WTC11 (cell line): ENCODE results near the gene UBE2S. TPM values are rescaled to one million over a fixed set of nuclear protein-coding genes. Genes with fewer than 3 reads are reported as not detected.

Source experiments
- ATAC-seq: fragments of 200-7000 bp; cut with Tn5 transposase; 2 replicates; pipeline ENCODE4 v1.10.0; 2021; ENCODE audit warnings: mild to moderate bottlenecking, moderate library complexity
- CTCF ChIA-PET: fragments of 300-600 bp; sonication (Branson Sonifier 250); formaldehyde crosslinking; loops from one replicate; lab custom pipeline; 2021; ENCODE audit warnings: antibody characterized with exemption; lab: Charles Lee
- POLR2A ChIA-PET: fragments of 350-600 bp; sonication (Branson Sonifier 250); formaldehyde crosslinking; loops from one replicate; lab custom pipeline; 2021; ENCODE audit warnings: antibody characterized with exemption; lab: Charles Lee
- DNase-seq: peaks from one replicate; pipeline ENCODE4 v3.0.0; 2021; ENCODE audit warnings: low spot score
- H3K27ac Mint-ChIP-seq: 2 replicates; pipeline ENCODE4 v1.8.0; 2021; ENCODE audit warnings: mixed read lengths
- H3K27me3 Mint-ChIP-seq: 2 replicates; pipeline ENCODE4 v1.8.0; 2021; ENCODE audit warnings: low read depth, mild to moderate bottlenecking, moderate library complexity, mixed read lengths
- H3K36me3 Mint-ChIP-seq: 2 replicates; pipeline ENCODE4 v1.8.0; 2021; ENCODE audit warnings: mixed read lengths
- H3K4me1 Mint-ChIP-seq: 2 replicates; pipeline ENCODE4 v1.8.0; 2022; ENCODE audit warnings: mixed read lengths
- H3K4me3 Mint-ChIP-seq: 2 replicates; pipeline ENCODE4 v1.8.0; 2021; ENCODE audit warnings: mild to moderate bottlenecking, moderate library complexity, mixed read lengths
- H3K9me3 Mint-ChIP-seq: 2 replicates; pipeline ENCODE4 v1.8.0; 2021; ENCODE audit warnings: mixed read lengths
- AR ChIP-seq: fragments of 250-450 bp; sonication (Bioruptor Pico); IDR thresholded peaks from 2 replicates; pipeline ENCODE4 v1.9.0; 2021; ENCODE audit warnings: mild to moderate bottlenecking
- ATF3 ChIP-seq: sonication (generic); formaldehyde crosslinking; conservative IDR thresholded peaks from 2 replicates; pipeline ENCODE4 v1.8.1; 2022; ENCODE audit warnings: mild to moderate bottlenecking, missing genetic modification reagents
- CDX4 ChIP-seq: fragments of 250-450 bp; sonication (Bioruptor Pico); IDR thresholded peaks from 2 replicates; pipeline ENCODE4 v1.9.0; 2021; ENCODE audit warnings: moderate library complexity, mild to moderate bottlenecking, inconsistent platforms, borderline replicate concordance
- CTCF ChIP-seq: fragments of 200-600 bp; IDR thresholded peaks from 2 replicates; pipeline ENCODE4 v1.8.0; 2022; ENCODE audit warnings: antibody characterized with exemption
- E2F1 ChIP-seq: sonication (generic); formaldehyde crosslinking; IDR thresholded peaks from 2 replicates; pipeline ENCODE4 v1.8.0; 2022; ENCODE audit warnings: mild to moderate bottlenecking, missing genetic modification reagents
- ERG ChIP-seq: fragments of 250-450 bp; sonication (Bioruptor Pico); IDR thresholded peaks from 2 replicates; pipeline ENCODE4 v1.8.0; 2021; ENCODE audit warnings: mild to moderate bottlenecking
- FOXJ3 ChIP-seq: sonication (generic); formaldehyde crosslinking; IDR thresholded peaks from 2 replicates; pipeline ENCODE4 v1.9.0; 2021; ENCODE audit warnings: missing genetic modification reagents, mild to moderate bottlenecking, borderline replicate concordance
- FOXP1 ChIP-seq: sonication (generic); formaldehyde crosslinking; IDR thresholded peaks from 2 replicates; pipeline ENCODE4 v1.8.0; 2022; ENCODE audit warnings: missing genetic modification reagents, mild to moderate bottlenecking, moderate library complexity, borderline replicate concordance
- KAT7 ChIP-seq: sonication (generic); formaldehyde crosslinking; IDR thresholded peaks from 2 replicates; pipeline ENCODE4 v1.8.1; 2023; ENCODE audit warnings: missing genetic modification reagents, mild to moderate bottlenecking, borderline replicate concordance
- MAX ChIP-seq: sonication (generic); formaldehyde crosslinking; IDR thresholded peaks from 2 replicates; pipeline ENCODE4 v1.8.0; 2022; ENCODE audit warnings: mild to moderate bottlenecking, missing genetic modification reagents
- OVOL2 ChIP-seq: fragments of 250-450 bp; sonication (Bioruptor Pico); IDR thresholded peaks from 2 replicates; pipeline ENCODE4 v1.9.0; 2021; ENCODE audit warnings: mild to moderate bottlenecking, borderline replicate concordance
- TEAD1 ChIP-seq: sonication (generic); formaldehyde crosslinking; IDR thresholded peaks from 2 replicates; pipeline ENCODE4 v1.8.0; 2022; ENCODE audit warnings: mild to moderate bottlenecking, missing genetic modification reagents
- USF2 ChIP-seq: sonication (generic); formaldehyde crosslinking; IDR thresholded peaks from 2 replicates; pipeline ENCODE4 v1.8.1; 2023; ENCODE audit warnings: mild to moderate bottlenecking, missing genetic modification reagents, moderate library complexity
- ZNF263 ChIP-seq: sonication (generic); formaldehyde crosslinking; IDR thresholded peaks from 2 replicates; pipeline ENCODE4 v1.8.1; 2022; ENCODE audit warnings: low read depth, mild to moderate bottlenecking, moderate library complexity, missing genetic modification reagents
- ZSCAN18 ChIP-seq: fragments of 250-450 bp; sonication (Bioruptor Pico); IDR thresholded peaks from 2 replicates; pipeline ENCODE4 v2.1.2; 2022; ENCODE audit warnings: mild to moderate bottlenecking, moderate library complexity
- total RNA-seq: library from RNA; stranded (reverse); gene quantifications from 3 replicates; pipeline ENCODE4 v1.2.3, GENCODE V29; 2021

Gene UBE2S
- total RNA-seq, 1 experiment from 2014 or later = 442 TPM

- TF ChIP-seq TEAD1 (no peak), AR (CRISPR knock-in tag) (no peak), E2F1 (CRISPR knock-in tag) (no peak), ZNF263 (CRISPR knock-in tag) (no peak), CDX4 (CRISPR knock-in tag) (no peak), ATF3 (CRISPR knock-in tag) (no peak), KAT7 (no peak), FOXP1 (CRISPR knock-in tag) (no peak), FOXJ3 (CRISPR knock-in tag) (no peak), USF2 (CRISPR knock-in tag) (no peak)
- TF ChIP-seq, all 79 proteins: peak for 0
Observed at GRCh38 chr19:55419624-55420236, 12.1 kb upstream of the UBE2S start (continued).

- TF ChIP-seq OVOL2 (CRISPR knock-in tag) = no peak
- TF ChIP-seq, all 79 proteins: peak for 0
- H3K4me3 Mint-ChIP-seq = no peak overlapping the region
- H3K27me3 Mint-ChIP-seq = peaks cover 80% of the 10 kb centered on the region
- H3K4me1 Mint-ChIP-seq = peaks cover 2% of the 10 kb centered on the region
- no peak overlapping the region for H3K27ac Mint-ChIP-seq
- DNase-seq = no peak
- H3K36me3 Mint-ChIP-seq = no peaks in the 10 kb centered on the region
- no peaks in the 10 kb centered on the region for H3K9me3 Mint-ChIP-seq
- ChIA-PET CTCF (interaction anchor here (0.6 to 3.2 kb wide), 20 partner anchors 9 to 330 kb away, joined by 3 to 16 read pairs (median 8); partner anchors contain the start of genes ISOC2, KMT5C, PPP6R1 and TMEM238), POLR2A (interaction anchor here (0.7 kb wide), 1 partner anchor 203 kb away, joined by 4 read pairs; no protein-coding TSS in a partner anchor)
- ATAC-seq = no peak
Observed at GRCh38 chr19:55419103-55419502, 11.5 kb upstream of the UBE2S start.

- POLR2A ChIA-PET = interaction anchor here (0.7 to 0.9 kb wide), 2 partner anchors 79 to 202 kb away, joined by 4 read pairs; no protein-coding TSS in a partner anchor
- peak; percentile 71 for DNase-seq
- Mint-ChIP-seq H3K9me3 (no peaks in the 10 kb centered on the region), H3K4me3 (no peak overlapping the region), H3K4me1 (peaks cover 2% of the 10 kb centered on the region), H3K36me3 (no peaks in the 10 kb centered on the region), H3K27me3 (peaks cover 78% of the 10 kb centered on the region), H3K27ac (no peak overlapping the region; the same call in 1 of the 2 replicates)
- peak; percentile 97 for ATAC-seq
- CTCF ChIA-PET = interaction anchor here (0.6 to 3.2 kb wide), 41 partner anchors 10 to 537 kb away, joined by 3 to 16 read pairs (median 4); partner anchors contain the start of genes DNAAF3, HSPBP1, KMT5C and PPP6R1
- TF ChIP-seq ERG (CRISPR knock-in tag) = no peak
- TF ChIP-seq MAX (CRISPR knock-in tag) = no peak
- no peak for TF ChIP-seq FOXP1 (CRISPR knock-in tag)
- no peak for TF ChIP-seq ZSCAN18 (CRISPR knock-in tag)
- TF ChIP-seq E2F1 (CRISPR knock-in tag) = no peak
- peak; percentile 40 for TF ChIP-seq CTCF
Observed at GRCh38 chr19:55418185-55418584, 10.6 kb upstream of the UBE2S start.
